Parathyroid adenoma (tissue), 2 donors: ENCODE data around the gene TECTB.

Experiments used
- H2AFZ ChIP-seq: fragments of 300-600 bp; sonication (generic); one replicate; pipeline ENCODE4 v1.7.0; 2017; ENCODE audit warnings: antibody characterized with exemption, mild to moderate bottlenecking
- H3K27ac ChIP-seq: fragments of 300-600 bp; sonication (generic); one replicate; pipeline ENCODE4 v1.7.0; 2017
- H3K27me3 ChIP-seq: fragments of 300-600 bp; sonication (generic); one replicate; pipeline ENCODE4 v1.7.0; 2017; ENCODE audit warnings: low read length; ENCODE audit not compliant: control insufficient read depth, insufficient read depth
- H3K36me3 ChIP-seq: fragments of 300-600 bp; sonication (generic); one replicate; pipeline ENCODE4 v1.7.0; 2017; ENCODE audit warnings: low read length; ENCODE audit not compliant: control insufficient read depth, insufficient read depth
- H3K4me1 ChIP-seq: fragments of 300-600 bp; sonication (generic); one replicate; pipeline ENCODE4 v1.7.0; 2017; ENCODE audit warnings: control low read depth
- H3K4me2 ChIP-seq: fragments of 300-600 bp; sonication (generic); one replicate; pipeline ENCODE4 v1.7.0; 2017; ENCODE audit warnings: low read length
- H3K4me3 ChIP-seq: fragments of 300-600 bp; sonication (generic); one replicate; pipeline ENCODE4 v1.7.0; 2017; ENCODE audit warnings: low read depth, low read length
- H3K79me2 ChIP-seq: fragments of 300-600 bp; sonication (generic); one replicate; pipeline ENCODE4 v1.7.0; 2017; ENCODE audit warnings: control low read depth
- H3K9ac ChIP-seq: fragments of 300-600 bp; sonication (generic); one replicate; pipeline ENCODE4 v1.7.0; 2017; ENCODE audit warnings: mild to moderate bottlenecking
- H3K9me3 ChIP-seq: fragments of 300-600 bp; sonication (generic); one replicate; pipeline ENCODE4 v1.7.0; 2017; ENCODE audit warnings: low read length; ENCODE audit not compliant: control insufficient read depth
- CTCF ChIP-seq: fragments of 300-600 bp; sonication (generic); IDR thresholded peaks from one replicate; pipeline ENCODE4 v1.7.0; 2017; ENCODE audit warnings: antibody characterized with exemption, mild to moderate bottlenecking
- donor health status: primary hyperparathyroidism.

The TECTB gene

GRCh38 chr10:112308125-112308502 is 24.9 kb downstream of the TECTB start:
- TF ChIP-seq CTCF, result no peak
- no peaks in the 10 kb centered on the region for H3K27me3 ChIP-seq
- H3K4me2 ChIP-seq, result no peak overlapping the region
- no peaks in the 10 kb centered on the region for H3K36me3 ChIP-seq
- no peak overlapping the region for H2AFZ ChIP-seq
- H3K4me1 ChIP-seq, result peaks cover 3% of the 10 kb centered on the region
- H3K79me2 ChIP-seq, result no peaks in the 10 kb centered on the region
- no peak overlapping the region for H3K27ac ChIP-seq
- H3K9me3 ChIP-seq, result no peaks in the 10 kb centered on the region
- no peak overlapping the region for H3K4me3 ChIP-seq
- no peak overlapping the region for H3K9ac ChIP-seq

- TF ChIP-seq CTCF, result no peak
- no peak overlapping the region for H3K27ac ChIP-seq
These were observed 28.3 kb downstream of the TECTB start for GRCh38 chr10:112311481-112311880.

GRCh38 chr10:112313234-112313633 is 30.0 kb downstream of the TECTB start:
- no peaks in the 10 kb centered on the region for H3K36me3 ChIP-seq
- H2AFZ ChIP-seq, result no peak overlapping the region
- no peak overlapping the region for H3K9ac ChIP-seq
- H3K27ac ChIP-seq, result no peak overlapping the region
- TF ChIP-seq CTCF, result no peak
- H3K4me2 ChIP-seq, result no peak overlapping the region
- no peaks in the 10 kb centered on the region for H3K27me3 ChIP-seq
- H3K4me1 ChIP-seq, result no peaks in the 10 kb centered on the region
- H3K9me3 ChIP-seq, result no peaks in the 10 kb centered on the region
- H3K4me3 ChIP-seq, result no peak overlapping the region
- no peaks in the 10 kb centered on the region for H3K79me2 ChIP-seq

More at GRCh38 chr10:112311481-112311880, 28.3 kb downstream of the TECTB start:
- Histone ChIP-seq H3K4me2 (no peak overlapping the region), H3K9ac (no peak overlapping the region), H3K4me1 (peaks cover 3% of the 10 kb centered on the region), H3K79me2 (no peaks in the 10 kb centered on the region), H3K9me3 (no peaks in the 10 kb centered on the region), H3K36me3 (no peaks in the 10 kb centered on the region), H3K4me3 (no peak overlapping the region), H3K27me3 (no peaks in the 10 kb centered on the region), H2AFZ (no peak overlapping the region)

GRCh38 chr10:112313911-112314310 is 30.7 kb downstream of the TECTB start:
- no peak overlapping the region for H3K27ac ChIP-seq
- no peaks in the 10 kb centered on the region for H3K27me3 ChIP-seq
- H3K9me3 ChIP-seq, result no peaks in the 10 kb centered on the region
- no peak overlapping the region for H3K4me3 ChIP-seq
- no peak for TF ChIP-seq CTCF
- H2AFZ ChIP-seq, result no peak overlapping the region
- no peaks in the 10 kb centered on the region for H3K36me3 ChIP-seq
- H3K79me2 ChIP-seq, result no peaks in the 10 kb centered on the region
- H3K9ac ChIP-seq, result no peak overlapping the region
- no peak overlapping the region for H3K4me2 ChIP-seq
- no peaks in the 10 kb centered on the region for H3K4me1 ChIP-seq

- Histone ChIP-seq H3K4me1 (no peaks in the 10 kb centered on the region), H3K36me3 (no peaks in the 10 kb centered on the region), H3K79me2 (no peaks in the 10 kb centered on the region), H2AFZ (no peak overlapping the region), H3K27ac (no peak overlapping the region), H3K4me2 (no peak overlapping the region), H3K4me3 (no peak overlapping the region), H3K9ac (no peak overlapping the region), H3K27me3 (no peaks in the 10 kb centered on the region), H3K9me3 (no peaks in the 10 kb centered on the region)
- peak; percentile 84 for TF ChIP-seq CTCF
These were observed 31.7 kb downstream of the TECTB start for GRCh38 chr10:112314822-112315474.
